Stimulated activated CD8-positive, alpha-beta memory T cell treated with anti-CD3 and anti-CD28 coated beads, Interleukin-7, amount 100 ng/mL, for 48 hours (primary cell): Measurements from ENCODE around the gene SAPCD2.
"Not testable (repeated sequence)": the region's sequence is repeated elsewhere in the genome, so short reads cannot be mapped to it uniquely, and the experiment has no call there.

Experiments used
- DNase-seq, 2 donors: peaks; one replicate each; pipeline ENCODE4 v3.0.0-alpha.2; 2020; ENCODE audit warnings: low read depth in 1 of 2; ENCODE audit errors: extremely low read depth in 1 of 2

Gene SAPCD2

DNA sequence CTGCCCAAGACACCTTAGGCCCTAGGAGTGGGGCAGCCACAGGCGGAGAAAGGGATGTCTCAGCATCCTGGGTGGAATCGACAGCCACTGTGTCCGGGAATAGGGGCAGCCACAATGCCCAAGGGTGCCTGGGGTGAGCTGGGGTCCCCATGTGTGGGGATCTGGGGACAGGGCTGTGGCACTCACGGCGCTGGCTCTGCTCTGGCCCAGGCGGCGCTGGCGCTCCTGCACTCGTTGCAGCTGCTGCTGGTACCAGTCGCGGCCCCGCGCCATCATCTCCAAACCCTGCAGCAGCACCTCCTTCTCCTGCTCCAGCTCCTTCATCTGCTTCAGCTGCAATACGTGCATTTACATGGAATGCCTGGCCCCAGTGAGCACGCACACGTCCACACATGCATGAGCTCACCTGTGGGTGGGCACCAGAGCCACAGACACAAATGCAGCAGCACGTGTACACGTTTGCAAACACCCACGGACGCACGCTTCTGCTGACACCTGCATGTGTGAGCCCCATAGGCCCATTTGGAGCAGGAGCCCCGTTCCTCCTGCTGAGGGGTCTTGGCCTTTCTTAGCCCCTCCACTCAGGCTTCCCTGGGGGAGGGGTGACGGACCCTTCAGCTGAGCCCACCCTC is 4.9 kb downstream of the SAPCD2 start:
- no peak for DNase-seq

- no peak for DNase-seq
Observed at GRCh38 chr9:137064880-137065164, 5.5 kb downstream of the SAPCD2 start.

- no peak for DNase-seq
Observed at GRCh38 chr9:137064027-137064879, 6.1 kb downstream of the SAPCD2 start.

GRCh38 chr9:137063311-137064026 is 6.9 kb downstream of the SAPCD2 start:
- no peak for DNase-seq

DNA sequence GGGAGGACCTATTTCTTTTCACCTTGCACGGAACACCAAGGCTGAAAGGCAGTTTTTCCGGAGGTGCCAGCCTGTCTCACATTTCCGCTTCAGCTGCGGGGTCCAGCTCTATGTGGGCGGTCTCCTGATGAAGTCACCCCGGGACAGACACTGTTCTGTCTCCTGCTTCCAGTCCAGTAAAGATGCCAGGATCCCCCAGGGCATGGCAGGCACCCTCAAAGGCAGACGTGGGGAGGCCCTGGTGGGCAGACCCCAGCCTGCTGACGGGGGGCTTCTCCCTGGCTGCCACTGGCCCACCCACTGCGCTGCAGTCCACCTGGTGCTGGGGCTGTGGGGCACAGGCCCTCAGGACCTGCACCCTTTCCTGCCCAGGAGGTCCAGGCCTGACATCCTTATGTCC is 7.6 kb downstream of the SAPCD2 start:
- not testable (repeated sequence) for DNase-seq

DNA sequence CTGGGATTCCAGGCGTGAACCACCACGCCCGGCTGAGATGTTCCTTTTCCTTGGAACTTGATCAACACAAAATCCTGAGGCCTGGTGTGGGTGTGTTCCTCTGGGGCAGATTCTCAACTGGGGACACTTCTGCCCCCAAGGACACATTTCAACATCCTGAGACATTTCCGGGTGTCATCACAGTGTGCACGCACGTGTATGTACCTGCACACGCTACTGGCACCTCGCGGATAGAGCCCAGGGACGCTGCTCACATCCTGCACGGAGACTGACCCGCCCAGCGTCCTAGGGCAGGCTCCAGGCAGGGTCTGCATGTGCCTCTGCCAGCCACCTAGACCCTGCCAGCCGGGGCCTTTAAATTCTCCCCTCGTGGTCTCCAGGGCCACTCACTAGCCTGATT is 8.0 kb downstream of the SAPCD2 start:
- DNase-seq, result no peak

GRCh38 chr9:137058521-137059234 is 11.7 kb downstream of the SAPCD2 start:
- no peak for DNase-seq

- DNase-seq, result no peak
Observed at GRCh38 chr9:137057545-137057944, 12.8 kb downstream of the SAPCD2 start.

- DNase-seq, result no peak
Observed at GRCh38 chr9:137056739-137057415, 13.5 kb downstream of the SAPCD2 start.

DNA sequence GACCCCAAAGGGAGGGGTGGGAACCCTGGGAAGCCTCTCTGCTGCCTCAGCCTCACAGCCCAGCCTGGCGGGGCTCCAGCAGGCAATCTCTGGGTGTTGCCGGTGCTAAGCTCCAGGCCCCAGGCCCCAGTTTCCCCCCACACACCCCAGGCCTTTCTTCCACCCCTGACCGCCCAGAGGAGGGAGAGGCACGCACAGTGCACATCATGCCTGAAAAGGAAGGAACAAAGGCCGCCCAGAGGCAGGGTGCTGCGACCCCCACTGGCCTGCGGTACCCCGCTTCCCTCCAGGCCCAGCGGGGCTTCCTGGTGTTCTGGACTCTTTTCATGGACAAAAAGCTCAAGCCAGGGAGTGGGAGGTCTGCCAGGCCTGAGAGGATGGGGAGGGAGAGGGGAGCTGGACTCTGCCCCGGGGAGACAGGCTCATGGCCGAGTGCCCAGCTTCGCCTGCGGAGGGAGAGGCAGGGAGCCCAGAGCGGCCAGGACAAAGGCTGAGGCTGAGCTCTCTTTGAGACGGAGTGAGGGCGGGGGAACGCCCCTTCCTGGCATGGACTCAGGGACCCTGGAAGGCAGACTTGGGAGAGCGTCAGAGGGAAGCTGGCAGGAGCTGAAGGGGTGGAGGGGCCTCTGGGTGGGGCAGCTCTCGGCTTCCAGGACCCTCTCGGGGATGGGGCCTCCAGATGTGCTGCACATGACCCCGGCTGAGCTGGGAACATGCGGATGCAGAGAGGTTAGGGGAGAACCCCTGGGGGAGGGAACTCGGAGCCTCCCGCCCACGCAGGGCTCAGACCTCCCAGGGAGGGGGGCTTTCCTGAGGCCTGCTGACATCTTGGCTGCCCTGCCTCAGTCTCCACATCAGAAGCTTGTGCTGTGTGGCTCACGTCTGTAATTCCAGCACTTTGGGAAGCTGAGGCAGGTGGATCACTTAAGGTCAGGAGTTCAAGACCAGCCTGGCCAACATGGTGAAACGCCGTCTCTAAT is 14.7 kb downstream of the SAPCD2 start:
- no peak for DNase-seq

DNA sequence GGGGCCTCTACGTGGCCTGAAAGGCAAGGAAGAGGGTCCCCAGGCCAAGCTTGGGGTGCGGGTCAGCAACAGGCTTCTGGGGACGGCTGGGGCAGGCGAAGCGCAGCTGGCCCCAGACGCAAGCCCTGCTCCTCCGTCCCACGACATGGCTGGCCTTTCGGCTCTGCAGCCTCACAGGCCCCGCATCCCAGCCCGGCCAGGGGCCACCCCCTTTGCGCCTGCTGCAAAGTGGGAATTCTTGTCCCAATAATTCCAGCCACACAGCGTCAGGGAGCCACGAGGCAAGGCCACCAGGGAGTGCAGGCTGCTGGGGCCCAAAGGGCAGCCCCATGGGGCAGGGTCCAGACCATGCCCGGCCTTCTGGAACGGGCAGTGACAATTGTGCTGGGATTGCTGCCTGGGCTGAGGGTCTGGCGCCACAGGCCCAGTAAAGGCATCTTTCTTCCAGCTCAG is 15.4 kb downstream of the SAPCD2 start:
- DNase-seq, result no peak

DNA sequence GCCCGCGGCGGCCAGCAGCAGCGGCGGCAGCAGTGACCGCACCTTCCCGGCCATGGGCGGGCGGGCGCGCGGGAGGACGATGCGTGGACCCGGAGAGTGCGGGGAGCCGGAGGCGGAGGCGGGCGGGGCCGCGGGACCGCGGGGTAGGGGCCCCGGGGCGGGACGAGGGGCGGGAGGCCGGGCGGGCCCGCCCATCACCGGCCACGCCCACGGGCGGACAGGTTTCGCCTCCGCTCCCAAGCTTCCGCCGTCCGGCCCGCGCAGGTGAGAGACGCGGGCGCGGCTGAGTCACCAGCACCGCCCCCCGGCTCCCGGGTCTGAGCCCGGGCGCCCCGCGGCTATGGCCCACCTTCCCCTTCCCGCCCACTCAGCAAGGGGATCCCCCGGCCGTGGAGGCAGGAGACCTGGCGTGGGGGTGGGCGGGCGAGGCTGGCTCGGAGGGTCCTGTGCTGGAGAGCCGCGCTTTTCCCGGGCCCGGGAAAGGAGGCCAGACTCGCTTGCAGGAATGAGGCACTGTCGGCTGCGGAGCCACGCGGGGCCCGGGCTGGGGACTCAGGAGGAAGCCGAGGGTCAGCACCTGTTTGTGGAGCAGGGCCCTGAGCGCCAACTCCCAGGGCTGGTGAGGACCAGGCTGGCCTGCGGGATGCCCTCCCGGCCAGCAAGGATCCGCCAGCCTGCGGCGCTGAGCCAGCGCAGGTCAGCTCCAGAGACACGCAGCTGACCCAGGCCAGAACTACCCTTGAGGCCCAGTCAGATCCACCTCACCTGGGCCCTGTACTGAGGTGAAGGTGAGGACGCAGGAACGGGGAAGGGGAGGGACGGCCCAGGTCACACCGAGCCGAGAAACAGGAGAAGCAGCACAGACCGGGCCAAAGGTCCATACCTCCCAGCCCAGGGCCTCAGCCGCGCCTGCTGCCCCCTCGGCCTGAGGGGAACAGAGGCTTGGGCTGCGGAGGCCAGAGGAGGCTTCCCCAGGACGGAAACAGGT is 16.1 kb downstream of the SAPCD2 start, which contains the start of gene ENTPD2:
ENTPD2 (minus strand) TSS at position 118 of the 988 bp plus-strand sequence; CDS start at position 54, 64 bp downstream.
- no peak for DNase-seq

DNA sequence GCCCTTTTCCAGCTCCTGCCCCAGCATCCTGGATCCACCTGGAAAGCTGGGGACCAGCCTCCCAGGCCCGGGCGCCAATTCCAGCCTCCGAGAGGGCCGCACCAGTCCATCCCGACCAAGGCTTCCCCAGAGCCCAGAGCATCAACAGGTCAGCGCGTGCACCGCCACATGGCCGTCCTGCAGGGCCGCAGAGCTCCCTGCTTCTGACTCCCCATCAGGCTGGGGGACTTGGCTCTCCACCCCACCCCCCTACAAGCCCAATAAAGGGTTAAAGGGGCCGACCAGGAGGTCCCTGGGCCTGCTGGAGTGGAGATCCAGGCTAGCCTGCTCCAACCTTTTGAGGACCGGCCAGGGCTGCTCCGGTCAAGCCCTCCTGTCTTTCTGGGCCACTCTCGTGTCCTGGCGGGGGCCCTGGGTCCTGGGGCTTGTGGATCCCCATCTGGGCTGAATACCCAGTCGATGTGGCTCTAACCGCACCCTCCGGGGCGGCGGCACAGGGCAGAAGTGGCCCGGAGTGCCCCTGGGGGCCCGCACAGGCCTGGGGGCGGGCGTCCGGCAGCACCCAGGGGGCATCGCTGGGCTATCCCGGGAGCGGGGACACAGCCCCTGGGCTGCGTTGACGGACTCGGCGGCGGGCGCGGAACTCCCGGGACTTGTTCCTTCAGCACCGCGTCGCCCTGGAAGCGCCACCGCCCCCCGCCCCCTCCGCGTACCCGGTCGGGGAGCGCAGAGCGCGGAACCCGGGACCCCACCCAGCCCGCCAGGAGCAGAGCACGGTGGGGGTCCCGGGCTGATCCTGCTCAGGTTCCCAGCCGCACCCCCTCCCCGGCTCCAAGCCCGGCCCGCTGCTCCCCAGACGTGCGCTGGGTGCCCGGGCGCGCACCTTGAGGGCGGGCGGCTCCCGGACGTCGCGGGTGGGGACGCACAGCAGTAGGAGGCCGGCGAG is 17.1 kb downstream of the SAPCD2 start:
- DNase-seq, result no peak

DNA sequence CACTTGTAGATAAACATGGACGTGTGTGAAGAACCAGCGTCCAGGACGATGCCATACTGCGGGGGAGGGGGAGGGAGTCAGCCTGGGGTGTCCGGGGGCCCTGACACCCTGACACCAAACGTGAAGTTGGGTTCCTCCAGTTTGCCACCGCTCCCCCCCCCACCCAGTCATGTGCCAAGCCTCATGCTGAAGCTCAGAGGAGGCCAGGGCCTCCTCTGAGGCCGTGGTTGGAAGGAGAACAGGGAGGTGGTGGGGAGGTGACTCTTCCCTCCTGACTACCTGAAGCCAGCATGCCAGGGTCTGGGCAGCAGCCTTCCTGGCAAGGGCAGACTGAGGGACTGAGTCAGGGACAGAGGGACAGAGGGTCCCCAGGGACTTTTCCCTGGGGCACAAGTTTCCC is 18.1 kb downstream of the SAPCD2 start:
- DNase-seq, result no peak

DNA sequence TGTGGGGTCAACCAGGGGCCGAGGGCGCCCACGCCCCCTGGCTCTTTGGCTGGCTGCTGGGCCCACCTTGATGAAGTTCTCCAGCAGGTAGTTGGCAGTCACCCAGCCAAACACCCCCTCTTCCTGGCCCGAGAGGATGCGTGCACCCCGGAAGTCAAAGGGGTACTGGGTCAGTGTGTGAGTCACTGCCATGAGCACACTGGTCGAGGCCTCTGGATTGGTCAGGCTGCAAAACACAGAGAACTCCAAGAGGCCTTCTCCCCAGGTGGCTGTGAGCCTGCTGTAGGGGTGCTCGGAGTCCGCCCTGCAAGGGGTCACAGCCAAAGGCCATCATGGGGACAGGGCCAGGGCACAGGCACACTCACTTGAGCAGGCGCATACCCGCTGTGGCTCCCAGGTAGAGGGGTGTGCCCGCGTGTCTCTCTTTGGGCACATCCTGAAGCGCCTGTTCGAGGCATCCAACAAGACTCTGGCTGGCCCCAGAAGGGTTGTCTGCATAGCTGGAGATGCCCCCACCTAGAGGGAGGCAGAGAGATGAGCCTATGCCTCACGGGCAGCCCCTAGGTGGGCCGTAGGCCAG is 19.1 kb downstream of the SAPCD2 start:
- DNase-seq, result no peak

DNA sequence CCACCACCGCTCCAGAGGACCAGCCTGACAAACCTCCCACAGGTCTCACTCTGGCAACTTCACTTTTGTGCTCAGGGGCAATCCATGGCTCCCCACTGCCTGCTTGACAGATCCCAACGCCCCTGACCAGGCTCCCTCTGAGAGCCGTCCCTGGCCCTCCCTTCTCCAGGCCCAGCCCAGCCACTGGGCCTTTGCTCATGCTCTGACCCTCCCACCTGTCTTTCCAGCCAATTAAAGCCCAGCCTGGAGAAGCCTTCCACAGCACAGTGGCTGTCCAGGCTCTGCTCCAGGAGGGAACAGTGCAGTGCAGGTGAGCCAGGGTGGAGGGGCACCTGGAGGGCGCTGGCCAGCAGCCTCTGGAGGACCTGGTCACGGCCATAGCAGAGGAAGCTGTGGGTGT is 19.8 kb downstream of the SAPCD2 start:
- no peak for DNase-seq
